HG02973 (cell line): ENCODE measurements around the gene RAB31.
A peak's percentile ranks its signal among the peaks of the same experiment; 100 is the strongest.

Experiments used
- ATAC-seq: cut with Tn5 transposase; IDR thresholded peaks from one replicate; pipeline ENCODE4 v1.9.1; 2021; ENCODE audit warnings: moderate library complexity; ENCODE audit not compliant: unreplicated experiment

The RAB31 gene

GRCh38 chr18:9690418-9691188 lies 17.5 kb upstream of the RAB31 start:
- peak; percentile 34 for ATAC-seq

DNA sequence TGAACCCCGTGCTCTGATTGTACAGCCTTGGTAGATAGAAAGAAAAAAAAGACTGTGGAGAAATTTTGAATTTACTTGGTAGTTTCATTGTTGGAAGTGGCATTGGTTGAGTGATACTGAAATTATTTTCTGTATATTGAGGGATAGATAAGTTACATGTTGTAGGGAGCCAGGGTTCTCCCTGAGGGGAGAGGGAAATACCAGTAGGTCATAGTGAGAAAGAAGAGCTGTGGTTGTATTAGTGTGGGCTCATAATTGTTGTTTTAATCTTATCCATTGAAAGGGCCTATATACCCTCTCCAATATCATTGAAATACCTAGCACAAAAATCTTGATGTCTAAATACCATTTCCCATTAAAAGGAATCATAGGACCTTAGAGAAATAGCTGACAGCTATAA lies 16.9 kb upstream of the RAB31 start:
- peak; percentile 48 for ATAC-seq

- no peak for ATAC-seq
These were observed 13.9 kb upstream of the RAB31 start for GRCh38 chr18:9694174-9694573.

GRCh38 chr18:9694952-9695495 lies 13.1 kb upstream of the RAB31 start:
- no peak for ATAC-seq

GRCh38 chr18:9695605-9696004 lies 12.5 kb upstream of the RAB31 start:
- ATAC-seq = no peak

- no peak for ATAC-seq
These were observed 12.0 kb upstream of the RAB31 start for GRCh38 chr18:9696112-9696511.

DNA sequence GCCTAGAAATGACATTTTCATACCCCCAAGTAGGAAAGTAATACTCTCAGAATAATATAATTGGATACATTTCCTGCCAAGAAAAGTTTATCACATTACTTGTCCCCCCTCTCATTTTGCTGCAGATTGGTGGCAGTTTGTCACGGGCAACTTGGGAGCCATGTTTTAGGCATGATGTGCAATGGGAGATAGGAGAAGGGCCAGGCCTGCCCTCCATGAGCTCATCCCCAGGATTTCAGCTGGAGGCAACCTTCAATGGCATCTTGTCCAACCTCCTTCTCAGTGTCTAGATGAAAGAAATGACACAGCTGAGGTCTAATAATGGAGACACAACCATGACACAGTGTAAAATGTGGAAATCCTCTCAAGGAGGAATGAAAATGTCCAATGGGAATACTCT lies 11.4 kb upstream of the RAB31 start:
- ATAC-seq = no peak

- ATAC-seq = no peak
These were observed 11.0 kb upstream of the RAB31 start for GRCh38 chr18:9697121-9697520.

- no peak for ATAC-seq
These were observed 9.6 kb upstream of the RAB31 start for GRCh38 chr18:9698497-9698896.

- ATAC-seq = no peak
These were observed 7.8 kb upstream of the RAB31 start for GRCh38 chr18:9700261-9700796.

DNA sequence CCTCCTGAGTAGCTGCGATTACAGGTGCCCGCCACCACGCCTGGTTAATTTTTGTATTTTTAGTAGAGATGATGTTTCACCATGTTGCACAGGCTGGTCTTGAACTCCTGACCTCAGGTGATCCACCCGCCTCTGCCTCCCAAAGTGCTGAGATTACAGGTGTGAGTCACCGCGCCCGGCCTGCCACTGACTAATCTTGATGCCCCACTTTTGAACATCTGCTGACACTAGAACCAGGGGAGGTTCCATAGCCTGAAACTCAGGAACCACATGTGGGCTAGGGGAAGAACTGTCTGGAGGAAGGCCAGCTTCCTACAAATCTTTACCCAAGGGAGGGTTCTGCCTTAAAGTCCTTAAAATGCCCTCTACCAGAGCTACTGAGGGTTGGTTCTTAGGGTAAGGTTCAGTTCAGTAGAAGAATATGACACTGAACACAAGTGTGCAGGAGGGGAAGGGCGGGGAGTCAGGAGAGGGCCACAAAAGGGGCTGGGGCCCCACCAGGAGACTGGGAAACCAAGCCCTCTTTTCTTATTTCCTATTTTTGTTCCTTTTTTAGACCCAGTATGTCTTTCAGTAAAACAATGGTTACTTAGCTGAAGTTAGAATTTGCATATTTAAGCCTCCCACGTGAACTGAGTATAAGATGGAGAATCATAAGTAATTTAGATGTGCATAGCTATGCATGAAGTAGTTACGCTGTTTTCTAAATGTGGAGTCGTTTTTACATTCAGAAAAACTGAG lies 6.3 kb upstream of the RAB31 start:
- no peak for ATAC-seq

- no peak for ATAC-seq
These were observed 3.6 kb upstream of the RAB31 start for GRCh38 chr18:9704233-9705118.

- ATAC-seq = no peak
These were observed 2.8 kb upstream of the RAB31 start for GRCh38 chr18:9705183-9705829.

- no peak for ATAC-seq
These were observed 1.8 kb upstream of the RAB31 start for GRCh38 chr18:9706081-9706935.

GRCh38 chr18:9707381-9708056 lies 582 bp upstream of the RAB31 start:
- ATAC-seq = no peak

DNA sequence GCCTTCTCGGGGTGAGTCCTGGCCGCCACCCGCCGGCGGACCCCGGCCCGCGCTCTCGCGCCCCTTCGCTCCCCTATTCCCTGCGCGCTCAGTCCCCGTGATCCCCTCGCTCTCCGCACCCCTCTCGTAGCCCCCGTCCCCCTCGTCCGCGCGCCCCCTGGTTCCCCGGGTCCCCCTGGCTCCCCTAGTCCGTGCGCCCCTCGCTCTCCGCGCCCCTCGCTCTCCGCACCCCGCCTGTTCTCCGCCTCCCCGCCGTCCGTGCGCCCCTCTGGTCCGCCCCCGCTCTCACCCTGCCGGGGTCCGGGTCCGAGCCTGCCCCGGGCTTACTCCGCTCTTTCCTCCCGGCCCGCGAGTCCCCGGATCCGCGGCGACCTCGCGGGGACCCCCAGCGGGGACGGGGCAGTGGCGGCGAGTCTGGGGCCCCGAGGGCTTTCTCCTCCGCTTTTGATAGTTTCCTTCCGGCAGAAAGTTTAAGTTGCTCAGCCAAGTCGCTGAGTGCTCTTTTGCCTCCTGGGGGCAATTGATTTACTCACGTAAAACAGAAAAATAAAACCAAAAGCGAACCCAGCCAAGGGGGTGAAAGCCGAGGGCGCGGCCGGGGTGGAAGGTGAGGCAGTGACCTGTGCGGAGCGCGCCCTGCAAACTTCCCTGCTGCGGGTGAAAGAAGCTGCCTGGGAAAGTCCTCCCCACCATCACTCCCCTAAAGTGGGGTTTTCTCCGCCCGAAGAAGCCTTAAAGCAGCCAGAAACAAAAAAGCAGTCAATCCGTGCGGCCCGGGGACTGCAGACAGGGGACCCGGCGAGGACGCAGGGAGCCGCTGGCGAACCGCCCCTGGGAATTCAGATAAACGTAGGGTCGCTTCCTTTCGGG lies 568 bp downstream of the RAB31 start:
- ATAC-seq = no peak

- ATAC-seq = no peak
These were observed 1.3 kb downstream of the RAB31 start for GRCh38 chr18:9709304-9709877.

DNA sequence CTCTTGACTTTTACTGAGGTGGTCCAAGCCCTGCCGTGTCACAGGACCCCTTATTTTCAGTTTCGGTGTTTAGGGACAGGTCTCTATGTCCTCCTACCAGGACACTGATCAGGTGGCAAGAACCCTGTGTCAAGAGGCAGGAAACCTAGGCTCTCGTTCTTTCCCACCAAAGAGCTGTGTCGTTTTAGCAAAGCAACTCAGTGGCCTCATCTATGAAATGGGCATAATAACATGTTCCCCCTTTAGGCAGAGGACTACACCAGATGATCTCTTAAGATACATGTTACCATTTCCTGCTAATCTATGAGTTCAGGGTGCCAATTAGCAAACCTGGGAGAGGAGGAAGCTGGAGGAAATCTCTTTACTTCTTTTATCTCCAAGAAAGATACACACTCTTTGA lies 1.9 kb downstream of the RAB31 start:
- no peak for ATAC-seq
